Bronchial epithelial cell (primary cell): Measurements from ENCODE around the gene IQSEC1. TPM values are rescaled to one million over a fixed set of nuclear protein-coding genes. Genes with fewer than 3 reads are reported as not detected.
A peak's percentile ranks its signal among the peaks of the same experiment; 100 is the strongest.

Source experiments
- DNase-seq: peaks from one replicate; pipeline ENCODE4 v3.0.0-alpha.2; 2010; ENCODE audit warnings: low read depth
- FAIRE-seq: peaks from 2 replicates; lab custom pipeline; 2011; peaks lifted over from hg19 to GRCh38; lab: Jason Lieb, UNC
- H3K27me3 ChIP-seq: 2 replicates; pipeline ENCODE4 v1.5.1; 2011; ENCODE audit warnings: low read length; ENCODE audit not compliant: control insufficient read depth, insufficient read depth
- H3K36me3 ChIP-seq: 2 replicates; pipeline ENCODE4 v1.5.1; 2011; ENCODE audit warnings: low read length; ENCODE audit not compliant: control insufficient read depth, insufficient read depth
- H3K4me3 ChIP-seq: 2 replicates; pipeline ENCODE4 v1.5.1; 2011; ENCODE audit warnings: mild to moderate bottlenecking, low read depth, low read length, control low read depth
- total RNA-seq: library from RNA; depleted of rRNA; stranded (reverse); fragments of >200 nt; gene quantifications from 2 replicates; pipeline ENCODE4 v1.2.1, GENCODE V29; 2014
- TF ChIP-seq, protein P1 (sequence below): IDR thresholded peaks from 2 replicates; pipeline ENCODE4 v1.5.1; 2011; ENCODE audit warnings: mild to moderate bottlenecking, moderate library complexity, low read length, control low read depth, inconsistent platforms; ENCODE audit not compliant: insufficient read depth, severe bottlenecking

IQSEC1 gene
- total RNA-seq, 1 donor from 2014 or later = 6.6 TPM

DNA sequence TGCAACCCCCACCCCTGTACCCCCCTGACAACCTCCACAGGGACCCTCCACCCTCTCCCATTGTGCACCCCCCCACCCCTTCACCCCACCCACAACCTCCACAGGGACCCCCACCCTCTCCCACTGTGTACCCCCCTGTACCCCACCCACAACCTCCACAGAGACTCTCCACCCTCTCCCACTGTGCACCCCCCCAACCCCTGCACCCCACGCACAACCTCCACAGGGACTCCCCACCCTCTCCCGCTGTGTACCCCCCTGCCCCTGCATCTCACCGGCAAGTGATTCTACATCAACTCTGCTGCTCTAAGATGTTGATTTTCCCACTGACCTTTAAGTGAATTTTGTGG is 180.4 kb downstream of the IQSEC1 start:
- Histone ChIP-seq H3K4me3 (no peak overlapping the region), H3K27me3 (no peaks in the 10 kb centered on the region), H3K36me3 (no peaks in the 10 kb centered on the region)
- DNase-seq = no peak
- TF ChIP-seq, protein P1, sequence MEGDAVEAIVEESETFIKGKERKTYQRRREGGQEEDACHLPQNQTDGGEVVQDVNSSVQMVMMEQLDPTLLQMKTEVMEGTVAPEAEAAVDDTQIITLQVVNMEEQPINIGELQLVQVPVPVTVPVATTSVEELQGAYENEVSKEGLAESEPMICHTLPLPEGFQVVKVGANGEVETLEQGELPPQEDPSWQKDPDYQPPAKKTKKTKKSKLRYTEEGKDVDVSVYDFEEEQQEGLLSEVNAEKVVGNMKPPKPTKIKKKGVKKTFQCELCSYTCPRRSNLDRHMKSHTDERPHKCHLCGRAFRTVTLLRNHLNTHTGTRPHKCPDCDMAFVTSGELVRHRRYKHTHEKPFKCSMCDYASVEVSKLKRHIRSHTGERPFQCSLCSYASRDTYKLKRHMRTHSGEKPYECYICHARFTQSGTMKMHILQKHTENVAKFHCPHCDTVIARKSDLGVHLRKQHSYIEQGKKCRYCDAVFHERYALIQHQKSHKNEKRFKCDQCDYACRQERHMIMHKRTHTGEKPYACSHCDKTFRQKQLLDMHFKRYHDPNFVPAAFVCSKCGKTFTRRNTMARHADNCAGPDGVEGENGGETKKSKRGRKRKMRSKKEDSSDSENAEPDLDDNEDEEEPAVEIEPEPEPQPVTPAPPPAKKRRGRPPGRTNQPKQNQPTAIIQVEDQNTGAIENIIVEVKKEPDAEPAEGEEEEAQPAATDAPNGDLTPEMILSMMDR = no peak
- FAIRE-seq = no peak

DNA sequence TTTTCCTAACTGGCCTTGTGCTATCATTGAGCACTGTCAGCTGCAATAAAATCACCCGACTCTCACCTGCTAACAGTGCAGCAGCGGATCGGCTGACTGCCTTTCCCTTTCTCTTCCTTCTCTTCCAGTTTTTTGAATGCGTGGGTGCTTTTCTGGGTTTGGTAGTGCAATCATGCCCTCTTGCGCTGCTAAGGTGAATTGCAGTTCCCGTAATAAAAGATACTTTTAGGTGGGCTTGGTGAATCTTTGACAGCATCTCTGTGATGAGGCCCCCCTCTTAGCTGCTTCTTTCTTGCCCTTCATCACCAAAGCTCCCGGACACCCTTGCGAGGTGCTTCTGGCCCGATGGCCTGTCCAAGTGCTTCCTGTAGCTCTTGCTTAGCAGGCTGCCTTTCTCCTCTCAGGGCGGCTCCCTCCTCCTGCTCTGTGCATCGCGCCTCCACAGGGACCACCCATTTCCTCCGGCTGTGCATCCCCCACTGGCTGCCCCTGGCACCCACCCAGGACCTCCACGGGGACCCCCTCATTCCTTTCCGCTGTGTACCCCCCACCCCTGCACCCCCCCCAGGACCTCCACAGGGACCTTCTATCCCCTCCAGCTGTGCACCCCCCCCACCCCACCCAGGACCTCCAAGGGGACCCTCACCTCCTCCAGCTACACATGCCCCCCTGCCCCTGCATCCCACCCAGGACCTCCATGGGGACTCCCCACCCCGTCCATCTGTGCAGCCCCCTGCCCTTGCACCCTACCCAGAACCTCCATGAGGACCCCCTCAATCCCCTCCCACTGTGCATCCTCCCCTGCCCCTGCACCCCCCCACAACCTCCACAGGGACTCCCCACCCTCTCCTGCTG is 181.0 kb downstream of the IQSEC1 start:
- Histone ChIP-seq H3K4me3 (no peak overlapping the region), H3K36me3 (no peaks in the 10 kb centered on the region), H3K27me3 (no peaks in the 10 kb centered on the region)
- TF ChIP-seq, protein P1 = peak; percentile 80
- DNase-seq (peak; percentile 51), FAIRE-seq (no peak)

DNA sequence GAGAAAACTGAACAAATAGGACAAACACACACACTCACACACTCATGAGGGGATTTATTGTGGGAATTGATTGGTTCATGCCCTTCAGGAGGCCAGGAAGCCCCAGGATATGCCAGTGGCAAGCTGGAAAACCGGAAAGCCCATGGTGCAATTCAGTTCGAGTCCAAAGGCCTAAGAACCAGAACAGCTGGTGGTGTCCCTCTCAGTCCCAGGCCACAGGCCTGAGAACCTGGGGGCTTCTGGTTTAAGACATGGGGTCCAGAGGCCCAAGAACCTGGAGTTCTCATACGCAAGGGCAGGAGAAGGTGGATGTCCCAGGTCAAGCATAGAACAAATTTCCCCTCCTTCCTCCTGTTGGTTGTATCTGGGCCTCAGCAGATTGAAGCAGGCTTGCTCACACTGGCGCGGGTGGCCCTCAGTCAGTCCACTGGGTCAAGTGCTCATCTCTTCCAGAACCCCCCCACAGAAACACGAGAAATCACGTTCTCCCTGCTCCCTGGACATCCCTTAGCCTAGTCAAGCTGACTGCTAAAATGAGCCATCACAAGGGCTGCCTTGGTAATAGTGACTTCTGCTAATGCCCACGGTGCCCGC is 181.7 kb downstream of the IQSEC1 start:
- Histone ChIP-seq H3K27me3 (peaks cover 4% of the 10 kb centered on the region), H3K4me3 (no peak overlapping the region), H3K36me3 (no peaks in the 10 kb centered on the region)
- no peak for FAIRE-seq
- TF ChIP-seq, protein P1 = no peak
- DNase-seq = no peak

DNA sequence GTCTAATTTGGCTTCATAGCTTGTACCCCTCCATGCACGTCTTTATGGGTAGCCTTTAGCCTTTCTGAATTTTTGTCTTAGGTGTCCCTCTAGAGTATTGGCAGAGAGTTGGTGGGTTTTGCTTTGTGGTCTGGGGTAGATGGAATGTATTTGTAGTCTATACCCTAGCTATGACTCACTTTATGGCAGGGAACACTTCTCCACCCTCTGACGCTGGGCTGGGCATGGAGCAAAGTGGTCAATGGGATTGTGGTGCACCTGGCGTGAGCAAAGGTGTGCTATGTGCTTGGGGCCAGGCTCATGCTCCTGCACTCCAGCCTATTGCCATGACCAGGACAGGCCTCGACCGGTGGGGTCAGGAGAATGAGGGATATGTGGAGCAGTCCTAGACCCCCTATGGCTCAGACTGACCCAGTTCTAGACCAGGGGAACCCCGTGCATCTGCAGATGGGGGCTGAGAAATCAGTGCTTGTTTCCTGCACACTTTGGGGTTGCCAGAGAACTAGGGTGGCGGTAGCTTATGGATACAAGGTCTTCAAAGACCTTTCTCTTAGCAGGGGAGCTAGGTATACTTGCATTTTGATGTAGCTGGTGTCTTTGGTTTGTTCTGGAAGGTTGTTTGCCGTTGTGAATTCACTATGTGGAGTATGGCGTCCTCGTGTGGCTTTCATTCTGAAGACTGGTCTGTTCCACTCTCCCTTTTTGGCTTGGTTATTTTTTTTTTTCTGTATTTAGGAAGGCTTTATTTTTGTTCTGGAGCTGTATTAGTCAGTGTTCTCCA is 182.4 kb downstream of the IQSEC1 start:
- no peaks in the 10 kb centered on the region for H3K36me3 ChIP-seq
- FAIRE-seq (no peak), DNase-seq (no peak)
- TF ChIP-seq, protein P1 = no peak
- peaks cover 4% of the 10 kb centered on the region for H3K27me3 ChIP-seq
- H3K4me3 ChIP-seq = no peak overlapping the region

DNA sequence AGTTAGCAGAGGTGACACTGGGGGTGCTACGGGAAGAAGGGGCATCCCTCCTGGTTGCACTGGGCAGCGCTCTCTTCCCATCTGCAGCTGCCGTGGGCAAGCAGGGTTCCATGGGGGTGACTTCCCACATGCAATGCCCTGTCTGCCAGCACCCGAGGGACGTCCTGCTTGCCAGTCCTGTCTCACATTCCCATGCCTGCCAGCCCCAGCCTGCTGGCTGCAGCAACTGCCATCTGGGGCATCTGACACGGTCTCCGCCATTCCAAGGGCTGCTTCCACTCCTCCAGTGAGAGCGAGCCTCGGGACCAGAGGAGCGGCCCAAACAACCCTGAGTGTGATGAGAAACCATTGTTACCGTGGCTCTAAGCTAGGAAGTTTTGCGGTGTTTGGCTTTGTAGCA is 186.5 kb downstream of the IQSEC1 start:
- Histone ChIP-seq H3K36me3 (no peaks in the 10 kb centered on the region), H3K4me3 (no peak overlapping the region), H3K27me3 (peaks cover 4% of the 10 kb centered on the region)
- DNase-seq (no peak), FAIRE-seq (no peak)
- TF ChIP-seq, protein P1 = no peak
